Eye (tissue), 1 donor: ENCODE results near the gene DAP3.
"Not testable (repeated sequence)": the region's sequence is repeated elsewhere in the genome, so short reads cannot be mapped to it uniquely, and the experiment has no call there.

ENCODE experiments used
- DNase-seq: peaks from one replicate; pipeline ENCODE4 v3.0.0-alpha.2; 2015

Gene DAP3

DNA sequence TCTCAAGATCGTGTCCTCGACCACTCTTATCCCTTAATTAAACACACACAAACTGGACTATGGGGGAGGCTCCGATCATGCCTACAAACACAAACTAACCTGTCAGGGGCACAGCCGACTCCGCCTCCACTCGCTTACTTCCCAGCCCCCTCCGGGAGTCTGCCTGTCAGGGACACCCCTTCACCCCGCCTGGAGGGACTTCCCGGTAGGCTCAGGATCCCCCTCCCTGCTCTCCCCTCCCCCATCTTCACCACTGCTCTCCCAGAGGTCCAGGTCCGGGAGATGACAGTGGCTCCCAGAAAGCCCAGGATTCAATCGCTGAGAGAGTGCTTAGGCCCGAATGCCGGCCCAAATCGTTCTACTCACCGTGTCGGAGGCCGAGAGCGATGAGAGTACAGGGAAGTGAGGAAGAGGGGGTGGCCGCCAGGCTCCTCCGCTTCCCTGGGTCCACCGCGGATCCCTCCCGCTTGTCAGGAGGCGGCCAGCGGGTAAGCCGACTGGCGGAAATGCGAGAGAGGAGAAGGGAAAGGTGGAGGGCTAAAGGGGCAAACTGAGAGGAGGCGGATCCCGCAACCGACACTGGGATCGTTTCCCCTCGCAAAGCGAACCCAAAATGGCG, 1.1 kb upstream of the DAP3 start:
- DNase-seq: not testable (repeated sequence)

DNA sequence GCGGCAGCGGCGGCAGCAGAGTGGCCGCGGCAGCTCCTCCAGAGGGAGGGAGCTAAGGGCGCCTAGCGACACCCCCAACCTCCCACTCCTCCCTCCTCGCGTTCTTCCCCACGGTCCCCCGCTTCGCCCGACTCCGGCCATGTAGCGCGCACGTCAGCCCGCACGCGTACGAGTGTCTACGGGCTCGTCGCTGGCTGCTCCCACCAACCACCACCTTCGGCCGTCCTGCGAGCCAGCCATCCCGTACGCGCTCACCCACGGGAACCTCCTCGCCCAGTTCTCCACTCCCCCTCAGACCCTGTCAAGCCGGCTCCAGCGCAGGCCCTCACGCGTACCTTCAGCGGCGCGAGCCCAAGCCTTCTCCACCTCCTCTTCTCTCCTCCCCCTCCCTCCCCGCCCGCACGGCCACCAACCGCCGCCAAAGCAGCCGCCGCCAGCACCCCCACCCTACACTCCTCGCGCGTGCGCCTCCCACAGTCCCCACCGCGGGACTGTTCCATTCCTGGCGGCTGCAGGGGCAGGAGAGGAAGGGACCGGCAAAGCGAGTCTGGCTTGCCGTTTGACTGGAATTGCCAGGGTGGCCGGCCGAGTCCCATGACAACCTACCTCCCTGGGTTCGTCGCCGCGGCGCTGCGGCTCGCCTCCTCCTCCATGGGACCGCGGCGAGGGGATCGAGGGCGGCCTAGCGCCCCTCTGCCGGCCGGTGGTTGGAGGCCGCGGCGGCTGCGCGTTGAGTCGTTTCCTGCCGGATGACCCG, 389 bp upstream of the DAP3 start, which contains the start of gene YY1AP1:
Gene YY1AP1 (minus strand): TSS at position 451 of the 757 bp plus-strand sequence. CDS start 8,338 bp downstream, outside the sequence.
- peak; percentile 97 for DNase-seq

GRCh38 chr1:155691992-155692528, 3.2 kb downstream of the DAP3 start:
- no peak for DNase-seq

GRCh38 chr1:155694167-155694566, 5.3 kb downstream of the DAP3 start:
- DNase-seq: no peak

GRCh38 chr1:155695072-155695471, 6.2 kb downstream of the DAP3 start:
- no peak for DNase-seq

GRCh38 chr1:155695608-155696007, 6.7 kb downstream of the DAP3 start:
- DNase-seq: no peak

- DNase-seq: no peak
Observed at GRCh38 chr1:155696524-155696923, 7.6 kb downstream of the DAP3 start.

DNA sequence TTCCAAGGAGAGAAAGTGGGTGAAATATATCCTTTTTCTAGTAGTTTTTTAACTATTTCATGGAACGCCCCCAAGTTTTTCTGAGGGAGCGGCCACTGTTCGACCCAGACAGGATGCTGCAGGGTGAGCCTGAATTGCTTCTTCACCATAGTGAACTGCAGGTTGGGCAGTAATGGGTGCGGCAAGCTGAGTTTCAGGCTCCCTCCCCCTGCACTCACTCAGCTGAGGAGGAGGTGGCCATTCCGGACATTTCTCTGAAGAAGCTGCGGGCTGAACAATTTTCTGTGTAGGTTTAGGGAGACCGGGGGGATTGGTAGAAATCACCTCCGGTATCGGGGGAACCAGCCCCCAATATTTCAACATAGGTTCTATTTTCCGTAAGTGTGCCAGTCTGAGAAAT, 8.2 kb downstream of the DAP3 start:
- no peak for DNase-seq

- not testable (repeated sequence) for DNase-seq
Observed at GRCh38 chr1:155697616-155698015, 8.7 kb downstream of the DAP3 start.

DNA sequence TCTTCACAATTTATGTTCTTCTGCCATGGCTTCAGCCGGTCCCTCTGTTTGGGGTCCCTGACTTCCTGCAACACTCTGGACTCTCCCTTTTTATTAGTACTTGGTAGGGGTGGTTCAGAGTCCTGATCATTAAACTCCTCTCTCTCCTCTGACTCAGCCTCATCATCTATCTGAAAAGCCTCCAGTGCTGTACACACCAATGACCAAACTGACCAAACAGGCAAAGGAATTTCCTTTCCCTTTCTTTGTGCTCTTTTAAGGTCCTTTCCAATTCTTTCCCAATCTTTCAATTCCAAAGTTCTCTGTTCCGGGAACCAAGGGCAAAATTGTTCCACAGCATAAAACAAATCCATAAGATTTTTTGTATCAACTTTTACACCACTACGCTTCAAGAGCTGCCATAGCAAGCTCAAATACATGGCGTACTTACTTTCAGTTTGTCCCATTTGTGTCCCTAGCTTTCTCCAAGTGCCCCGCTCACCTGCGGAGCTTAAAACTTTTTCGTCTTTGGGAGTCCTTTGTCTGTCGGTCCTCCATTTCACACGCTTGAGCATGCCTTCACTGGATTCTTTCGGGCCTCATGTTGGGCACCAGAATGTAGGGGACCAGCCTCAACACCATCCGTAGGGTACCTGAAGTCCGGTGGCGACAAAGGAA, 9.6 kb downstream of the DAP3 start:
- DNase-seq: no peak

DNA sequence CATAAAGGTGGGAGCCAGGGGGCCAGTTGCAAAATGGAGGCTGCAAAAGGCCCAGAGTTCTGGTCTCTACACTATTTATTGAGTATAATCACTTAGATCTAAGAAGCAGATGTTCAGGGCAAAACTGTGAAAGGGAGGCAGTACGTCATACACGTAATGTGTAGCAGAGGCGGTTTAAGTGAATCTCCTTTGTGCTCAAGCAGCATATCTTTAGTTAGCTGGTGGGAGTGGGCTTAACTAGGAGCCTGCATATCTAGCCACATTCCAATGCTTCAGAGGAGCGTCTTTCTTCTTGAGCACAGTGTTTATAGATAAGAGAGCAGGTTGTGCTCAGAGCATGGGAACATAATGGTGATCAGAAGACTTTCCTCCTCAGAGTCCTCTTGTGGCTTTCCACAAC, 10.2 kb downstream of the DAP3 start:
- DNase-seq: not testable (repeated sequence)

- not testable (repeated sequence) for DNase-seq
Observed at GRCh38 chr1:155701675-155702074, 12.8 kb downstream of the DAP3 start.

GRCh38 chr1:155703216-155703615, 14.3 kb downstream of the DAP3 start:
- DNase-seq: no peak

- not testable (repeated sequence) for DNase-seq
Observed at GRCh38 chr1:155704414-155704813, 15.5 kb downstream of the DAP3 start.

GRCh38 chr1:155706139-155706538, 17.2 kb downstream of the DAP3 start:
- DNase-seq: no peak

DNA sequence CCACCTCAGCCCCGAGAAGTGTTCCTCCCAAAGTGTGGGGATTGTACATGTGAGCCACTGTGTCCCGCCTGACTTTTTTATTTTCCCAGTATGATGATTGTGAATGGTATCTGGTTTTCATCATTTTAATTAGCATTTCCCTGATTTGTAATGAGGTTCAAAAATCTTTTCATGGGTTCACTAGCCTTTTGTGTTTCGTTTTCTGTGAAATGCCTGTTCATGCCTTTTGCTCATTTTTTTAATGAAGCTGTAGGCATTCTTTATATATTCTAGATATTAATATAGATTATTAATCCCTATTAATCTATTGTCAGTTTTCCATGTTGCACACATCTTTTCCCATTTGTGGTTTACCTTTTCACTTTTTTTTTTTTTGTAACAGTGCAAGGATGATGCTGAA, 20.5 kb downstream of the DAP3 start:
- no peak for DNase-seq

GRCh38 chr1:155711457-155711856, 22.6 kb downstream of the DAP3 start:
- not testable (repeated sequence) for DNase-seq

GRCh38 chr1:155712636-155713035, 23.7 kb downstream of the DAP3 start:
- DNase-seq: not testable (repeated sequence)

GRCh38 chr1:155713075-155713474, 24.2 kb downstream of the DAP3 start:
- no peak for DNase-seq

- not testable (repeated sequence) for DNase-seq
Observed at GRCh38 chr1:155715056-155715455, 26.2 kb downstream of the DAP3 start.

GRCh38 chr1:155715777-155716176, 26.9 kb downstream of the DAP3 start:
- DNase-seq: no peak

GRCh38 chr1:155717041-155717440, 28.1 kb downstream of the DAP3 start:
- no peak for DNase-seq

GRCh38 chr1:155718524-155719115, 29.7 kb downstream of the DAP3 start:
- DNase-seq: peak; percentile 10
